ENCODE results near the gene PRPF19.
"Not testable (repeated sequence)": the region's sequence is repeated elsewhere in the genome, so short reads cannot be mapped to it uniquely, and the experiment has no call there.

Gene PRPF19

GRCh38 chr11:60922906-60923305, 16.5 kb upstream of the PRPF19 start:
- no peak for DNase-seq

GRCh38 chr11:60921777-60922335, 15.5 kb upstream of the PRPF19 start:
- no peak for DNase-seq

GRCh38 chr11:60921259-60921658, 14.9 kb upstream of the PRPF19 start:
- DNase-seq = no peak

DNA sequence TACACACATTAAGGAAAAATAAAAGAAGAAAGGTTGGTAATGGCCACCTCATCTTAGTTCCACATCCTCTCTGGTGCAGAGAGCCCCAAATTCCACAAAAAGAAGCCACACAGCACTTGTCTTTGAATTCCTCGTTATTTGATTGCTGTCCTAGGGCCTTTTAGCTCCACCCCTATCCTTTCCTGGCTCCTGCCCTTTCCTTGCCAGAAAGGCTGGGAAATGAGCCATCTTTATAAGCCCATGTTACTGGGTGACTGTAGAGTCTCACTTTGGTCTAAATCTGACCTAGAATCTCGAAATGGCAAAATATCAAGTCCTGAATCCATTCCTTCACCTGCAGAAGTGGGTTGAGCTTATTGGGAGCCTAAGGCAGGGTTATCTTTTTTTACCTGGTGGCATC, 13.6 kb upstream of the PRPF19 start:
- DNase-seq = no peak

DNA sequence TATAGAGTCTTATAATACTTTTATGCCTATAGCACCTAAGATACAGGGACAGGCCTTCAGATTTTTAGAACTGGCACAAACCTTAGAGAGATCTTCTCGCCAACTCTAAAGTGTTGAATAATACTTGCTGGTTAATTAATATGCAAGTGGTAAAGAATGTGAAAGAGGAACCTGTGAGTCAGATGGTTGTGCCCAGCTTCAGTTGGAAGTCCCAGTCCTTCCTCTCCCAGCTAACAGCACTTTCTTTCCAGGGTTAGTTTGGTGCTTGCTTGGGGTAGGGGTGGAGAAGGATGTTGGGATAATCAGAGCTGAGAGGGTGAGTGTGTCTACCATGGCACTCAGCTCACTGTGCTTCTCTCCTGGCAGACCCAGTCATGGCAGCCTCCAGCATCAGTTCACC, 12.9 kb upstream of the PRPF19 start:
- peak; percentile 53 to 55 for DNase-seq

- DNase-seq = no peak
Measured at GRCh38 chr11:60918939-60919265, 12.5 kb upstream of the PRPF19 start.

DNA sequence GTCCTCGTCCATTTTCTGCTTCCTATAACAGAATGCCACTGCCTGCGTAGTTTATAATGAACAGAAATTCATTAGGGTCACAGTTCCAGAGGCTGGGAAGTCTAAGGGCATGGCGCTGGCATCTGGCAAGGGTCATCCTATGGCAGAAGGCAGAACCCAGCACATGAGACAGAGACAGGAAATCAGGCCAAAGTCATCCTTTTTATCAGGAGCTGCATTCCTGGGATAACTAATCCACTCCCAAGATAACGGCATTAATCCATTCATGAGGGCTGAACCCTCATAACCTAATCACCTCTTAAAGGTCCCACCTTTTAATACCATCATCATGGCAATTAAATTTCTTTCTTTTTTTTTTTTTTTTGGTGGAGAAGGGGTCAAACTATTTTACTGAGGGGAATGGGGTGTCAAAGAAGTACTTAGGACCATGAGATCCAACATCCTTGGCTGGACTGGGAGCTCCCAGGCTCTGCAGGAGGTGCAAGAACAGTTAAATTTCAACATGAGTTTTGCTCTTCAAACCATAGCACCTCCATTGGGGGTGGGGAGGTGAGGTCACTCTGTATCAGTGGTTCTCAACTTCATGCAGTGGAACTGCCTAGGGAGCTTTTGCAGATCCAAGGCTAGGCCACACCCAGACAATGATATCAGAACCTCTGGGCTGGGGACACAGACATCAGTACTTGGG, 12.0 kb upstream of the PRPF19 start:
- no peak for DNase-seq

- DNase-seq = no peak
Measured at GRCh38 chr11:60917267-60917666, 10.9 kb upstream of the PRPF19 start.

GRCh38 chr11:60916669-60917206, 10.4 kb upstream of the PRPF19 start:
- no peak for DNase-seq

DNA sequence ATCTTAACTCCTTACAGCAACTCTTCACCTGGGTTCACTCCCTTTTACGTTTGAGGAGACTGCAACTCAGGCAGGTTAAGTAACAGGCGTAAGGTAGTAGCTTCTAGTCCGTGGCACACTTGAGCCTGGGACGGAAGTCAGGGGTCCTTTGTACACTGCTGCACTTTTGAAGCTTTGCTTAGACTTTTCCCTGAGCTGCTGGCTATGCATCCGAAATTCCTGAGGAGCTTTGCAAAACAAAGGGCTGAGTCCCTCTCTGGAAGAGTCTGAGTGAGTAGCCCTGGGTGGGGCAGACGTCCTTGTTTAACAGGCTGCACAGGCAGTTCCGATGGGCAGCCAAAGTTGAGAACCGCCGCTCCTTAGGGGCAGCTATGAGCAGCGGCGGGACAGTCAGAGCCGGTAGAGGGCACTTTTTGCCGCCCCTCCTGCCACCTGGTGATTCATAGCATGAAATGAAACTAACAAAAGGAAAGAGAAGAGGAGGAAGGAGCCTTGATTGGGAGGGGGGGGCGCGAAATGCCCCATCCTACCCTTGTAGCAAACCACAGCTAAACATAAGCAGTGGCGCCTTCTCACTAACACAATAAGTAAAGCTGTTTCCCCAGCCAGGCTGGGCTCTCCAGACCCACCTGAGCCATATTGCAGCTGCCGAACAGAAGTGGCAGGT, 9.0 kb upstream of the PRPF19 start:
- peak; percentile 46 to 57 for DNase-seq

GRCh38 chr11:60914633-60915247, 8.4 kb upstream of the PRPF19 start:
- peak; percentile 7 to 18 for DNase-seq

- peak; percentile 93 to 97 for DNase-seq
Measured at GRCh38 chr11:60913793-60914632, 7.6 kb upstream of the PRPF19 start, which contains the start of gene TMEM109. TMEM109 (plus strand) TSS chr11:60914158; CDS start chr11:60919694, 5,536 bp downstream.

GRCh38 chr11:60912851-60913528, 6.6 kb upstream of the PRPF19 start:
- no peak for DNase-seq

DNA sequence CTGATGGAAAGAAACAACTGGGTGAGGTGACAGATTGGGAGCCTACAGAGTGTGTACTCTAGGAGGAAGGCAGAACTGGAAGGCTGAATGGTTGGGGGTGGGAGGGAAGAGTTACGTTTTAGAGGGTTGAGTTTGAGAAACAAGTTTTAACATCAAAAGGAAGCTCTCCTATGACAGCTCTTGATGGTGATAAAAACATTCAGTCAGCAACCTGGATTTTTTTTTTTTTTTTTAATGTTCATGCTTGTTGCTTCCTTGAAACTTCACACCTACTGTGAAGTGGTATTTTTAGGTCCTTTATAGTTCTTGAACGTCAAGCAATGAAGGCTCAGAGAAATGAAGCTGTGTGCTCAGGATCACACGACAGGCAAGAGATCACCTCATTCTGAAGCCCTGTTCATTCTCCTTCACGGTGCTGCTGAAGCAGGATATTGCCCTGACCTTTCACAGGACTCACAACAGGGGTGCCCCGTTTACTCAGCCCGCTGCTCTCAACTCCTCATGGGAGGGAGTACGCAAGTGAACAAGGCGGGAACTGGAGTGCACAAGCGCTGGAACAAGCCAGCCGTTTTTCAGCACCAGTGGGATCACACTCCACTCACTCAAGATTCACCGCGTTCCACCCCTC, 6.0 kb upstream of the PRPF19 start:
- no peak for DNase-seq

- DNase-seq = peak; percentile 33 to 67
Measured at GRCh38 chr11:60910711-60911380, 4.5 kb upstream of the PRPF19 start.

GRCh38 chr11:60910281-60910687, 3.9 kb upstream of the PRPF19 start:
- DNase-seq = no peak

GRCh38 chr11:60909680-60910280, 3.4 kb upstream of the PRPF19 start:
- not testable (repeated sequence) for DNase-seq

GRCh38 chr11:60908803-60909202, 2.4 kb upstream of the PRPF19 start:
- DNase-seq = no peak

DNA sequence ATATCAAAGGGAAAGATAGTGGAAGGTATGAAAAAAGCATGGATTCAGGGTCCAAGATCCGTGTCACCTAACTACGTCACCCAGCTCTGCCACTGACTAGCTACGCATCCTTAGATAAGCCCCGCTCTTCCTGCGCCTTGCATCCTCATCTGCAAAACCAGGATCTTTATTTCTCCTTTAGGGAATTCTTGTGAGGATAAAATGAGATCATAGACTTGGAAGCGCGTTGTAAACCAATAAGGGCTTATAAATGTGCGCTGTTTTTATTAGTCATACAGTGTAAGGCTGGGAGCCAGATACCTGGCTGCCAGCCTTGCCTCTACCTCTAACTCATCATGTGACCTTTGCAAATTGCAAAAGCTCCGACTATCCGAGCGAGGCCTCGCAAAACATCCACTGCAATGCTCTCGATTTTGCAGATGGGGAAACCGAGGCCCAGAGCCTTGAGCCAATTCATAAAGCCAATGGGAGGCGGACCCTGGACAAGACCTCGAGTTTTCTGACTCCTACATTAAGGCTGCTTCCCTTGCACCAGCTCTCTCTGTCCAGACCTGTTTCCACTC, 753 bp downstream of the PRPF19 start:
- DNase-seq = peak in 1 of 2 experiments; percentile 28

GRCh38 chr11:60905047-60905446, 1.3 kb downstream of the PRPF19 start:
- no peak for DNase-seq

All from Kasumi-1 (cell line).